Measurements from ENCODE around the gene SETD9.

The SETD9 gene

DNA sequence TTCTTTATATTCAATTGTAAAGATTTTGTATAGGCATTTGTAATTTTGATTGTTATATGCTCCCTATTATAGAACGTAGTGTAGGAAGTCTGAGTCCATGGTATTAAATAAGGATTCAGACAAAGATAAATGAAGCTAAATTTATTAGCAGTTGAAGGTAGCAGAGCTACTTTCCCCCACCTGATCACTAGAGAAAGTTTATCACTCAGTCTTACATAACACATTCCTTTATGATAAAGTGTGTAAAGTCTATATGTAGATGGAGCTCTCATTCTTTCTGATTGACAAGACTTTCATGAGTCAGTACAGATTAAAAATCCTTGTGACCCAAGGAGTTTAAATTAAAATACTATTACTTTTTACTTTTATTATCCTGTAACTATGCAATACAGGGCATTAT lies 44.9 kb downstream of the SETD9 start:
- Histone ChIP-seq H3K27me3 (no peaks in the 10 kb centered on the region), H3K4me3 (no peak overlapping the region), H3K36me3 (peaks cover 5% of the 10 kb centered on the region; the same call in 1 of the 2 replicates), H3K9me3 (no peaks in the 10 kb centered on the region), H3K9ac (no peak overlapping the region), H4K20me1 (peaks cover 20% of the 10 kb centered on the region), H3K27ac (no peak overlapping the region), H3K4me2 (no peak overlapping the region), H3K4me1 (peaks cover 20% of the 10 kb centered on the region)
- no peak for TF ChIP-seq Cebpa-rat (IDR thresholded peaks at IDR 0.05)

- Histone ChIP-seq H3K9ac (no peak overlapping the region), H3K27ac (no peak overlapping the region), H3K4me1 (no peaks in the 10 kb centered on the region), H3K4me2 (no peak overlapping the region), H3K9me3 (no peaks in the 10 kb centered on the region), H4K20me1 (no peaks in the 10 kb centered on the region), H3K4me3 (no peak overlapping the region), H3K36me3 (no peaks in the 10 kb centered on the region), H3K27me3 (no peaks in the 10 kb centered on the region)
- TF ChIP-seq Cebpa-rat (IDR thresholded peaks at IDR 0.05) = no peak
These were observed 49.2 kb downstream of the SETD9 start for GRCh38 chr5:56958595-56958994.

DNA sequence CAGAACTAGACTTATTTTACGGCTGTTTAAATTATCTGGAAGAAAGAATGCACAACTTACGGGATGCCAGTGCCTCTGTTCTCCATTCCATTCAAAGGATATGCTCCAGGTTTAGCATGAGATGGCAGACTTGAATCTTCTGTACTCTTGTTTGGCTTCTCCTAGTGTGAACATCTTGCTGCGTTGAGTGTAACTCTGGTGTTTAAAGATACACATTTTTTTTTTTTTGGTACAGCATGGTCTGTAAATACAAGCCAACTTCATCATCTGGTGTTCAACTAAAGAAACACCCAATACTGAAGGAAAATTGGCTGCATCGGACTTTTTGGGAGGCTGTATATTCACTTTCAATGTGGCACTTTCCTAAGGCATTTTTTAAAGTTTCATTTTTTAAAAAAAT lies 49.9 kb downstream of the SETD9 start:
- H3K4me1 ChIP-seq = no peaks in the 10 kb centered on the region
- H3K27me3 ChIP-seq = no peaks in the 10 kb centered on the region
- H3K27ac ChIP-seq = no peak overlapping the region
- H3K9ac ChIP-seq = no peak overlapping the region
- H3K4me3 ChIP-seq = no peak overlapping the region
- no peaks in the 10 kb centered on the region for H3K9me3 ChIP-seq
- H3K4me2 ChIP-seq = no peak overlapping the region
- H4K20me1 ChIP-seq = no peaks in the 10 kb centered on the region
- H3K36me3 ChIP-seq = no peaks in the 10 kb centered on the region
- TF ChIP-seq Cebpa-rat (IDR thresholded peaks at IDR 0.05) = no peak

GRCh38 chr5:56961746-56962145 lies 52.4 kb downstream of the SETD9 start:
- no peak overlapping the region for H3K4me3 ChIP-seq
- no peak overlapping the region for H3K9ac ChIP-seq
- no peaks in the 10 kb centered on the region for H3K9me3 ChIP-seq
- H3K4me2 ChIP-seq = no peak overlapping the region
- H3K27ac ChIP-seq = no peak overlapping the region
- no peaks in the 10 kb centered on the region for H3K27me3 ChIP-seq
- no peak for TF ChIP-seq Cebpa-rat (IDR thresholded peaks at IDR 0.05)
- H3K36me3 ChIP-seq = no peaks in the 10 kb centered on the region
- no peaks in the 10 kb centered on the region for H4K20me1 ChIP-seq
- H3K4me1 ChIP-seq = no peaks in the 10 kb centered on the region

DNA sequence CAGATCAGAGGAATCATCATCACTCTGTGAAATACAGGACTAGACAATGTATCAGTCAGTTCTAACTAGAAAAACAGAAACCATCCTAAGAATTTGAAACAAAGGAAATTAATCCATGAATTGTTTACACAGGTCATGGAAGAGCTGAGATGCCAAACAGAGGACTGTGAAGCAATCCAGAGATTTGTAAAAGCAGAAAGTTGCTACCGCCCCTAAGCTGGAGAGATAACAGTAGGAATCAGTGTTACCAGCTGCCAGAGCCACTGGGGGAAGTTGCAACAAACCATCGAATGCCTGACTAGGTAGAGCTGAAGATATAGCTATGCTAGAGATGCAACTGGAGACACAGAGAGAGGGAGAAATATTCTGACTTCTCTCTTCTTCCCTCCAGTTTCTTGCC lies 52.9 kb downstream of the SETD9 start:
- Histone ChIP-seq H4K20me1 (no peaks in the 10 kb centered on the region), H3K4me2 (no peak overlapping the region), H3K36me3 (no peaks in the 10 kb centered on the region), H3K9ac (no peak overlapping the region), H3K27ac (no peak overlapping the region), H3K4me3 (no peak overlapping the region), H3K27me3 (no peaks in the 10 kb centered on the region), H3K9me3 (no peaks in the 10 kb centered on the region), H3K4me1 (no peaks in the 10 kb centered on the region)
- TF ChIP-seq Cebpa-rat (IDR thresholded peaks at IDR 0.05) = no peak

- no peak overlapping the region for H3K4me2 ChIP-seq
- no peaks in the 10 kb centered on the region for H3K9me3 ChIP-seq
- no peaks in the 10 kb centered on the region for H3K36me3 ChIP-seq
- H3K27ac ChIP-seq = no peak overlapping the region
- H4K20me1 ChIP-seq = no peaks in the 10 kb centered on the region
- no peak for TF ChIP-seq Cebpa-rat (IDR thresholded peaks at IDR 0.05)
- no peak overlapping the region for H3K9ac ChIP-seq
- no peaks in the 10 kb centered on the region for H3K4me1 ChIP-seq
- H3K27me3 ChIP-seq = no peaks in the 10 kb centered on the region
- no peak overlapping the region for H3K4me3 ChIP-seq
These were observed 53.9 kb downstream of the SETD9 start for GRCh38 chr5:56963246-56963645.

GRCh38 chr5:56964173-56964572 lies 54.8 kb downstream of the SETD9 start:
- no peak overlapping the region for H3K9ac ChIP-seq
- H3K4me3 ChIP-seq = no peak overlapping the region
- no peaks in the 10 kb centered on the region for H3K27me3 ChIP-seq
- H3K9me3 ChIP-seq = no peaks in the 10 kb centered on the region
- no peaks in the 10 kb centered on the region for H3K4me1 ChIP-seq
- H4K20me1 ChIP-seq = no peaks in the 10 kb centered on the region
- no peak for TF ChIP-seq Cebpa-rat (IDR thresholded peaks at IDR 0.05)
- no peak overlapping the region for H3K27ac ChIP-seq
- H3K36me3 ChIP-seq = no peaks in the 10 kb centered on the region
- H3K4me2 ChIP-seq = no peak overlapping the region
